SIG-M5 (cell line): ENCODE results near the gene EGFR.

Experiments used
- DNase-seq: peaks from one replicate; lab custom pipeline; 2025; lab: John Stamatoyannopoulos, UW

The EGFR gene

DNA sequence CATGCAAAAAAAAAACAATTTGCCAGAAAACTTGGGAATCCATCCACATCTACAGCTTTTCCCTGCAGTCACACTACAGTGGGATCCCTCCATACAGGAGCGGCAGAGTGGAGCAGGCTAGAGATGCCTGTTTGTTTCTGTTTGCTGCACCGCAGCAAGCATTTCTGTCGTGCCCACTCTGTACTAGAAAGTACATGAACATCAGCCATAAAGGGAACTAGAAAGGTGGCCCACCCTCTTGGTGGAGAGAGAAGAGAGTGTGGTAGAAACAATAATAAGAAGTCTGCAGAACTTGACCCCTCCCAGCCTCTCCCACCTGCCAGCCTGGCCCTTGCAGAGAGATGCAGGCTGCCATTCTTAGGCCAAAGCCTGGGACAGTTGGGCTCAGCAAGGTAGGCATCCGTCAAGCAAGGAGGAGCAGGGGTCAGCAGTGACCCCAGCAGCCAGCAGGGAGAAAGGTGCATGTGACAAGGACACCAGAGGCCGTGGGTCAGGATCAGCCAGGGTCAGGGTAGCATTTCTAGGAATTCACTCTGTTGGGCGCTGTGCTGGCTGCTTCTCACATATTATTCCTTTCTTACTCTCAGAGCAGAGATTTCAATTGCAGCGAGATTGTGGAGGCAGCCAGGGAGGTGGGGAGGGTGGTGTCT, 171.8 kb downstream of the EGFR start:
- DNase-seq, result no peak

DNA sequence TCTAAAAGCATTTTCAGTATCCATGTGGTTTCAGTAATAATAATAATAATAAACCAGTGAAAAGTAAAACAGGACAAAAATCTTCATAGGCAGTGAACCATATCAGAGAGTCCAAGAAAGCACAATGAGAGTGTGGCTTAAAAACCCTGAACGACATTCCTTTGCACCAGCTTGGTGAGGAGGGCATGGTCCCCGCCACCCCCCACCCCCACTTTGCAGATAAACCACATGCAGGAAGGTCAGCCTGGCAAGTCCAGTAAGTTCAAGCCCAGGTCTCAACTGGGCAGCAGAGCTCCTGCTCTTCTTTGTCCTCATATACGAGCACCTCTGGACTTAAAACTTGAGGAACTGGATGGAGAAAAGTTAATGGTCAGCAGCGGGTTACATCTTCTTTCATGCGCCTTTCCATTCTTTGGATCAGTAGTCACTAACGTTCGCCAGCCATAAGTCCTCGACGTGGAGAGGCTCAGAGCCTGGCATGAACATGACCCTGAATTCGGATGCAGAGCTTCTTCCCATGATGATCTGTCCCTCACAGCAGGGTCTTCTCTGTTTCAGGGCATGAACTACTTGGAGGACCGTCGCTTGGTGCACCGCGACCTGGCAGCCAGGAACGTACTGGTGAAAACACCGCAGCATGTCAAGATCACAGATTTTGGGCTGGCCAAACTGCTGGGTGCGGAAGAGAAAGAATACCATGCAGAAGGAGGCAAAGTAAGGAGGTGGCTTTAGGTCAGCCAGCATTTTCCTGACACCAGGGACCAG, 172.5 kb downstream of the EGFR start:
- no peak for DNase-seq

DNA sequence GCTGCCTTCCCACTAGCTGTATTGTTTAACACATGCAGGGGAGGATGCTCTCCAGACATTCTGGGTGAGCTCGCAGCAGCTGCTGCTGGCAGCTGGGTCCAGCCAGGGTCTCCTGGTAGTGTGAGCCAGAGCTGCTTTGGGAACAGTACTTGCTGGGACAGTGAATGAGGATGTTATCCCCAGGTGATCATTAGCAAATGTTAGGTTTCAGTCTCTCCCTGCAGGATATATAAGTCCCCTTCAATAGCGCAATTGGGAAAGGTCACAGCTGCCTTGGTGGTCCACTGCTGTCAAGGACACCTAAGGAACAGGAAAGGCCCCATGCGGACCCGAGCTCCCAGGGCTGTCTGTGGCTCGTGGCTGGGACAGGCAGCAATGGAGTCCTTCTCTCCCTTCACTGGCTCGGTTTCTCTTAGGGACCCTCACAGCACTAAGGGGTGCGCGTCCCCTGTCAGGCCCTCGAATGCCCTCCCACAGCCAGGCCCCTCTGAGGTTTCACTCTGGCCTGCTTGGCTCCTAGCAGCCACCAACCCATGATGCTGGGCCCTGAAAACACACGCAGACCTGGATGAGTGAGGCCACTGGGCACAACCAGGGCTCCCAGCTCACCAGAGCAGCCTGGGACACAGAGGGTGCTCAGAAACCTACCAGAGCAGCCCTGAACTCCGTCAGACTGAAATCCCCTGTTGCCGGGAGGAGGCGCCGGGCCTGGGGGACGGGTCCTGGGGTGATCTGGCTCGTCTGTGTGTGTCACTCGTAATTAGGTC, 173.3 kb downstream of the EGFR start:
- no peak for DNase-seq

DNA sequence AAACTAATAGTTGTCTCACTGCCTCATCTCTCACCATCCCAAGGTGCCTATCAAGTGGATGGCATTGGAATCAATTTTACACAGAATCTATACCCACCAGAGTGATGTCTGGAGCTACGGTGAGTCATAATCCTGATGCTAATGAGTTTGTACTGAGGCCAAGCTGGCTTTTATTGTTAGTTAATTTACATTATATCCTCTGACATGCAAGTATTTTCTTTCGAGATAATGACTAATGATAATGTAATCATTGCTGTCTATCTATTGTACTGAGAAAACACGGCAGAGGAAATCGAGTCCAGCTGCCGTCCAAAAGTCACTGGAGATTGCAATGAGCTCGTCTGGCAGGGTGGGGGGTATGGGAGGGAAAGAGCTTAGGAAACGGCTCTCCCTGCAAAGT, 173.9 kb downstream of the EGFR start:
- no peak for DNase-seq

DNA sequence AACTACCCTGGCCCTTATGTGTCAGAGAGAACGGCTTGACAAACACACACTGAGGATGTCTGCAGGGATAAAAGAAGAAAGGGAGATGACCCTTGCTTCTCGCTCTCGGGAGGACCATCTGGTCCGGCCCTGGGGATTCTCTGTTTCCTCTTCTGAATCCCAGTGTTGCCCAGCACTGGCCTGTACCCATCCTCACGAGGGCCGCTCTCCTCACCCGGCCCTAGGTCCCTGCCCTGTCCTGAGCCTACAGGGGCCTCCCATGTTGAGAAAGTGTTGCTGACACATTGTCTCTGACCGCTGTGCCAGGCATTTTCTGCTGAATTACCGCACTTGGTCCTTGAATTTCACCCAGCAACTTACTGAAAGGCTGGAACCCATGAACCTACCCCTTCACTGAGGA, 174.4 kb downstream of the EGFR start:
- no peak for DNase-seq

DNA sequence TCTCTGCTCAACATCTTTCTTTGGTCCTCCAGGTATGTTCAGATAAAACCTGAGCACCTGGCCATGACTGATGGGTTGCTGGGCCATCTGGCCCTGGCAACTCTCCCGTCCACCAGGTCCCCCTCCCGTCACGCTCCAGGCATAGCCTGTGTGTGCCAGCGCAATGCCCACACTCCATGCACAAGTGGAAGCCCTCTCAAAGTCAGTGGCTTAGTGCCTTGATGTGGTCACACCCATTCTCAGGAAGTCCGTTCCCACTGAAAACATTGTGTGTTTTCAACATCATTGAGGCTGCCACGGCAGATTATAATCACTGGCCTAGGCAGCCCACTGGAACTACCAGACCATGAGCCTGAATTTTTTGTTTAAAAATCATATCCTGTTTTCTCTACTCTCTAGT, 175.7 kb downstream of the EGFR start:
- no peak for DNase-seq

DNA sequence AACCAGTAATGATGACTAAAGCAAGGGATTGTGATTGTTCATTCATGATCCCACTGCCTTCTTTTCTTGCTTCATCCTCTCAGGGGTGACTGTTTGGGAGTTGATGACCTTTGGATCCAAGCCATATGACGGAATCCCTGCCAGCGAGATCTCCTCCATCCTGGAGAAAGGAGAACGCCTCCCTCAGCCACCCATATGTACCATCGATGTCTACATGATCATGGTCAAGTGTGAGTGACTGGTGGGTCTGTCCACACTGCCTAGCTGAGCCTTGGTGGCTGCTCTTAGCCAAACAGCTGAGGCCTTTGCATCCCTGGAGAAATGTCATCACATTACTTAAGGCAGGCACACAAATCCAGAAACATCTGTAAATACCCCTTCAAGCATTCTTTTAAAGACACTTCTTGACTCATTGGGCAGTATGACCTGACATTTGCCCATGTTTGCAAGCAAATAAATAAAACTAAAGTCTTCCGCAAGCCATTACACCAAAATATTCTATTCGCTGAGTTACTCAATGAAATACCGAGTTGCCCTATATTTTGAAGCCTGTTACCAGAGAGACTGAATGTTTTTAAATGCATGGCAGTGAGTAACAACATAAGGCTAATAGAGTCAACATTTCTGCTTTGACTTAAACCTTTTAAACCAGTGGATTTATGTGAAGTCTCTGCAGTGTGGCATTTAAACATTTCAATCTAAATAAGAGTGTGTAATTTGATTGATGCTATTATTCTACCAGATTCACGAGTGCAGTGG, 180.0 kb downstream of the EGFR start:
- no peak for DNase-seq

DNA sequence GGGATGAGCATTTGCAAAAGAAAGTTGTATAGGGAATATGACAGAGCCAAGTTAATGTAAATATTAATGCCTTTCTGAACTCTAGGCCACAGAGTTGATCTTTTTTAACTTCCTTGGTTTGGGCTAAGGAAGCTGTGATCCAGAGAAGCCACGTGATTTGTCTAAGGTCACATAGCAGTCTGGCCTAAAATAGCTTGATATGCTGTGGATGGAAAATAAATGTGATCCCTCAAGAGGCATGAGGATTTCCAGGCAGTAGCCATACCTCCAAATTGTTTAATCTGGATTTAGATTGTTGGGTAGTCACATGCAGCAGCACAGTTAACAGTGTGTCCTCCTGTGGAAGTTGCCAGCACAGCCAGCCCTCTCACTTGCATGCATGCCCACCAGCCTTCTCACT, 180.6 kb downstream of the EGFR start:
- no peak for DNase-seq

DNA sequence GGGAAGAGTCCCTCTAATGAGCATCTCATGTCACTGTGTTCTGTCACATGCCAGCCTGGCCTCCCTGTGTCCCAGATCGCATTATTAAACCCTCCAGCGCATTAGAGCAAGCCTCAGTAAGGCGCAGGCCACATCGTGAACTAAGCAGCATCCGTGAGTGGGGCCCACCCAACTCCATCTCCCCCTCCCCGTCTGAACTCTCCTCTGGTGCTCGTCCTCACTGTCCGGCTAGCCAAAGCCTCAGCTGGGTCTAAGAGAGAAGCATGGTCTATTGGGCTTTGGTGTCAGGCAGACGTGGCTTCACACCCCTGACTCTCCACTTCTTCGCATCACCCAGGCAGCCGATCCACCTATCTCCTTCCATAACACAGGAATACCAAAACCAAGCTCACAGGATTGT, 181.6 kb downstream of the EGFR start:
- DNase-seq, result no peak

DNA sequence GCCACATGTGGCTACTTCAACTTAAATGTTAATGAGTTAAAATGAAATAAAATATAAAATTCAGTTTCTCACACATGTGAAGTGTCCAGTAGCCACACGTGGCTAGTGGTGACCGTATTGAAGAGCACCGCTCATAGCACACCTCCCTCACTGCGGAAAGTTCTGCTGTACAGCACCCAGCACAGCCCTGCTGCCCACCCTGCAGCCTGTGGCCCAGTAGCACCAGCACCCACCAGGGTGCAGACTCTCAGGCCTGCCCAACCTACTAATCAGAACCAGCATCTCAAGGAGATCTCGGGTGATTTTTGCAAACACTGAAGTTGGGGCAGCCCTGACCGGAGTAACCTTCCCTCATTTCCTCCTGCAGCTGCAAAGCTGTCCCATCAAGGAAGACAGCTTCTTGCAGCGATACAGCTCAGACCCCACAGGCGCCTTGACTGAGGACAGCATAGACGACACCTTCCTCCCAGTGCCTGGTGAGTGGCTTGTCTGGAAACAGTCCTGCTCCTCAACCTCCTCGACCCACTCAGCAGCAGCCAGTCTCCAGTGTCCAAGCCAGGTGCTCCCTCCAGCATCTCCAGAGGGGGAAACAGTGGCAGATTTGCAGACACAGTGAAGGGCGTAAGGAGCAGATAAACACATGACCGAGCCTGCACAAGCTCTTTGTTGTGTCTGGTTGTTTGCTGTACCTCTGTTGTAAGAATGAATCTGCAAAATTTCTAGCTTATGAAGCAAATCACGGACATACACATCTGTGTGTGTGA, 183.5 kb downstream of the EGFR start:
- no peak for DNase-seq

DNA sequence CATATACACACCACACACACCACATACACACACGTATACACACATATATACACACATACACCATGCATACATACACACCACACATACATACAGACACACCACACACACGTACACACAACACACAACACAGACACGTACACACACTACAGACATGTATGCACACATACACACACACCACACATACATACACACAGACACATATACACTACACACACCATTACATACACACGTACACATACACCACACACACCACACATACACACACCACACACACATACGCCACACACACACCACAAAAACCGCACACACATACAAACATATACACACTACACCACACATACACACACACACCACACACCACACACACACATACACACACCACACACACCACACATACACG, 184.5 kb downstream of the EGFR start:
- DNase-seq, result no peak

DNA sequence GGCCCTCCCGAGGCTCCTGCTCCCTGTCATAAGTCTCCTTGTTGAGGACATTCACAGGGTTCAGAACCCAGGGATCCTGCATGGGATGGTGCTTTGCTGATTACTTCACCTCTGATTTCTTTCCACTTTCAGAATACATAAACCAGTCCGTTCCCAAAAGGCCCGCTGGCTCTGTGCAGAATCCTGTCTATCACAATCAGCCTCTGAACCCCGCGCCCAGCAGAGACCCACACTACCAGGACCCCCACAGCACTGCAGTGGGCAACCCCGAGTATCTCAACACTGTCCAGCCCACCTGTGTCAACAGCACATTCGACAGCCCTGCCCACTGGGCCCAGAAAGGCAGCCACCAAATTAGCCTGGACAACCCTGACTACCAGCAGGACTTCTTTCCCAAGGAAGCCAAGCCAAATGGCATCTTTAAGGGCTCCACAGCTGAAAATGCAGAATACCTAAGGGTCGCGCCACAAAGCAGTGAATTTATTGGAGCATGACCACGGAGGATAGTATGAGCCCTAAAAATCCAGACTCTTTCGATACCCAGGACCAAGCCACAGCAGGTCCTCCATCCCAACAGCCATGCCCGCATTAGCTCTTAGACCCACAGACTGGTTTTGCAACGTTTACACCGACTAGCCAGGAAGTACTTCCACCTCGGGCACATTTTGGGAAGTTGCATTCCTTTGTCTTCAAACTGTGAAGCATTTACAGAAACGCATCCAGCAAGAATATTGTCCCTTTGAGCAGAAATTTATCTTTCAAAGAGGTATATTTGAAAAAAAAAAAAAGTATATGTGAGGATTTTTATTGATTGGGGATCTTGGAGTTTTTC, 186.5 kb downstream of the EGFR start:
- no peak for DNase-seq

DNA sequence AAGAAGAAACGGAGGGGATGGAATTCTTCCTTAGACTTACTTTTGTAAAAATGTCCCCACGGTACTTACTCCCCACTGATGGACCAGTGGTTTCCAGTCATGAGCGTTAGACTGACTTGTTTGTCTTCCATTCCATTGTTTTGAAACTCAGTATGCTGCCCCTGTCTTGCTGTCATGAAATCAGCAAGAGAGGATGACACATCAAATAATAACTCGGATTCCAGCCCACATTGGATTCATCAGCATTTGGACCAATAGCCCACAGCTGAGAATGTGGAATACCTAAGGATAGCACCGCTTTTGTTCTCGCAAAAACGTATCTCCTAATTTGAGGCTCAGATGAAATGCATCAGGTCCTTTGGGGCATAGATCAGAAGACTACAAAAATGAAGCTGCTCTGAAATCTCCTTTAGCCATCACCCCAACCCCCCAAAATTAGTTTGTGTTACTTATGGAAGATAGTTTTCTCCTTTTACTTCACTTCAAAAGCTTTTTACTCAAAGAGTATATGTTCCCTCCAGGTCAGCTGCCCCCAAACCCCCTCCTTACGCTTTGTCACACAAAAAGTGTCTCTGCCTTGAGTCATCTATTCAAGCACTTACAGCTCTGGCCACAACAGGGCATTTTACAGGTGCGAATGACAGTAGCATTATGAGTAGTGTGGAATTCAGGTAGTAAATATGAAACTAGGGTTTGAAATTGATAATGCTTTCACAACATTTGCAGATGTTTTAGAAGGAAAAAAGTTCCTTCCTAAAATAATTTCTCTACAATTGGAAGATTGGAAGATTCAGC, 187.6 kb downstream of the EGFR start:
- no peak for DNase-seq

DNA sequence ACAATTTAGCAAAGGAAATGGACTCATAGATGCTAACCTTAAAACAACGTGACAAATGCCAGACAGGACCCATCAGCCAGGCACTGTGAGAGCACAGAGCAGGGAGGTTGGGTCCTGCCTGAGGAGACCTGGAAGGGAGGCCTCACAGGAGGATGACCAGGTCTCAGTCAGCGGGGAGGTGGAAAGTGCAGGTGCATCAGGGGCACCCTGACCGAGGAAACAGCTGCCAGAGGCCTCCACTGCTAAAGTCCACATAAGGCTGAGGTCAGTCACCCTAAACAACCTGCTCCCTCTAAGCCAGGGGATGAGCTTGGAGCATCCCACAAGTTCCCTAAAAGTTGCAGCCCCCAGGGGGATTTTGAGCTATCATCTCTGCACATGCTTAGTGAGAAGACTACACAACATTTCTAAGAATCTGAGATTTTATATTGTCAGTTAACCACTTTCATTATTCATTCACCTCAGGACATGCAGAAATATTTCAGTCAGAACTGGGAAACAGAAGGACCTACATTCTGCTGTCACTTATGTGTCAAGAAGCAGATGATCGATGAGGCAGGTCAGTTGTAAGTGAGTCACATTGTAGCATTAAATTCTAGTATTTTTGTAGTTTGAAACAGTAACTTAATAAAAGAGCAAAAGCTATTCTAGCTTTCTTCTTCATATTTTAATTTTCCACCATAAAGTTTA, 188.8 kb downstream of the EGFR start:
- DNase-seq, result no peak

DNA sequence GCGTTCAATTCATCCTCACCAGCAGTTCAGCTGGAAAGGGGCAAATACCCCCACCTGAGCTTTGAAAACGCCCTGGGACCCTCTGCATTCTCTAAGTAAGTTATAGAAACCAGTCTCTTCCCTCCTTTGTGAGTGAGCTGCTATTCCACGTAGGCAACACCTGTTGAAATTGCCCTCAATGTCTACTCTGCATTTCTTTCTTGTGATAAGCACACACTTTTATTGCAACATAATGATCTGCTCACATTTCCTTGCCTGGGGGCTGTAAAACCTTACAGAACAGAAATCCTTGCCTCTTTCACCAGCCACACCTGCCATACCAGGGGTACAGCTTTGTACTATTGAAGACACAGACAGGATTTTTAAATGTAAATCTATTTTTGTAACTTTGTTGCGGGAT, 190.5 kb downstream of the EGFR start:
- DNase-seq, result no peak

DNA sequence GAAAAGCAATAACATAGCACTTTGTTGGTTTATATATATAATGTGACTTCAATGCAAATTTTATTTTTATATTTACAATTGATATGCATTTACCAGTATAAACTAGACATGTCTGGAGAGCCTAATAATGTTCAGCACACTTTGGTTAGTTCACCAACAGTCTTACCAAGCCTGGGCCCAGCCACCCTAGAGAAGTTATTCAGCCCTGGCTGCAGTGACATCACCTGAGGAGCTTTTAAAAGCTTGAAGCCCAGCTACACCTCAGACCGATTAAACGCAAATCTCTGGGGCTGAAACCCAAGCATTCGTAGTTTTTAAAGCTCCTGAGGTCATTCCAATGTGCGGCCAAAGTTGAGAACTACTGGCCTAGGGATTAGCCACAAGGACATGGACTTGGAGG, 191.4 kb downstream of the EGFR start:
- no peak for DNase-seq

DNA sequence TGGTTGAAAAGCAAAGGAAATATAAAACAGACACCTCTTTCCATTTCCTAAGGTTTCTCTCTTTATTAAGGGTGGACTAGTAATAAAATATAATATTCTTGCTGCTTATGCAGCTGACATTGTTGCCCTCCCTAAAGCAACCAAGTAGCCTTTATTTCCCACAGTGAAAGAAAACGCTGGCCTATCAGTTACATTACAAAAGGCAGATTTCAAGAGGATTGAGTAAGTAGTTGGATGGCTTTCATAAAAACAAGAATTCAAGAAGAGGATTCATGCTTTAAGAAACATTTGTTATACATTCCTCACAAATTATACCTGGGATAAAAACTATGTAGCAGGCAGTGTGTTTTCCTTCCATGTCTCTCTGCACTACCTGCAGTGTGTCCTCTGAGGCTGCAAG, 191.9 kb downstream of the EGFR start:
- DNase-seq, result no peak

DNA sequence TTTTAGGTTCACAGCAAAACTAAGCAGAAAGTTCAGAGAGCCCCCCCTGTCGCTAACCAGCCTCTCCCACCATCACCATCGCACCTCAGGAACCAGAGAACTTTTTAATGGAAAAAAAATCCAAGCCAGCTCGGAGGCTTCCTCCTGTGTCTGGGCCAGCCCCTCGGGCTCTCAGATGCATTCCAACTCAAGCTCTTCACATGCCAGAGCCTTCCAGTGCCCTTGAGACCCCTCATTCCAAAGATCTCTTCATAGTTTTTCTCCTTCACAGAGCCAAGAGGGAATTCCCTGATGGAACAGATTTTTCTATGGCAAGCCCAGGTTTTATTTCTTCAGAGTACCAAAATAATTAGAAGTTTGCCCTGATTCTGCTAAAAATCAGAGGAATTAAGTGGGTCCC, 192.9 kb downstream of the EGFR start:
- no peak for DNase-seq

DNA sequence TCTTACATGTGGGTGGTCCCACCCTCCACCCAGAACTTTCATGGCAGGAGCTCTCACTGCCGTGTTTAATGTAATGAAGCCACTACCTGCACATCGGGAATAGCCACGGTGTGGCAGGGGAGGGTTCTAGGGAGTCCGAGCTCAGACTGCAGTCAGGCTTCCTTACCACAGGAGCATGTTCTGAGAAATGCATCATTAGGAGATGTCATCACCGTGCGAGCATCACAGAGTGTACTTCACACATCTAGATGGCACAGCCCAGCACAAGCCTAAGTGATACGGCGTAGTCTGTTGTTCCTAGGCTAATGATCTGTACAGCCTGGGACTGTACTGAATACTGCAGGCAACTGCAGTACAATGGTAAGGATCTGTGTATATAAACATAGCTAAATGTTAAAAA, 193.4 kb downstream of the EGFR start:
- DNase-seq, result no peak
